SK-N-SH treated with all-trans-retinoic acid at 6 μM for 48 hours (cell line): ENCODE results near the gene PTGER2.

Source experiments
- RARB ChIP-seq: fragments of 250-450 bp; sonication (Bioruptor Pico); IDR thresholded peaks from 2 replicates; pipeline ENCODE4 v1.8.0; 2021; ENCODE audit warnings: mild to moderate bottlenecking, moderate library complexity
- SNAI2 ChIP-seq: fragments of 250-450 bp; sonication (Bioruptor Pico); IDR thresholded peaks from 2 replicates; pipeline ENCODE4 v1.5.0; 2020; ENCODE audit warnings: mild to moderate bottlenecking, moderate library complexity
- TCF4 ChIP-seq: fragments of 250-450 bp; sonication (Bioruptor Pico); IDR thresholded peaks from 2 replicates; pipeline ENCODE4 v1.8.0; 2021; ENCODE audit warnings: mild to moderate bottlenecking, moderate library complexity, borderline replicate concordance
- ZNF565 ChIP-seq: fragments of 450-650 bp; formaldehyde crosslinking; conservative IDR thresholded peaks from 2 replicates; pipeline ENCODE4 v1.5.0; 2020; ENCODE audit warnings: low read depth, mild to moderate bottlenecking, moderate library complexity

DNA sequence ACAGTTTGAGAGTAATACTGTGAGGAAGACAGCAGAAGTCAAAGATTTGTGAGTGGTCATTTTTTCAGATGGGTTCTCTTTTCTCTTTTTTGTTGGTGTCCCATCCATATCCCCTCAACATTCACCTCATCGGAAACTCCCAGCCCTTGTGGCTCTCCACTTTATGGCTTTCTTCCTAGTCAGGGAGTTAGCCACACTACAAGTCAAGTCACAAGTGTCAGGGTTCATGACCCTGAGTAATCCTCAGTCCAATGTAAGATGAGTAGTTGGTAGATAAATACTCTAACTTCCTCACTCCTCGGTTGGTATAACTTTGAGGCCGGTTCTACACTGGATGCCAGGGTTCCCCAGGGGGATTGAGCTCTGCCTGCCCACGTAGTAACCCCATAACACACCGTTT lies 41.4 kb downstream of the PTGER2 start:
- no peak for TF ChIP-seq RARB (CRISPR knock-in tag)
- TF ChIP-seq SNAI2 (CRISPR knock-in tag), result no peak
- TF ChIP-seq ZNF565 (CRISPR knock-in tag), result no peak
- no peak for TF ChIP-seq TCF4 (CRISPR knock-in tag)
